GM19467 (cell line): Measurements from ENCODE around the gene STAB2.

Source experiments
- ATAC-seq: cut with Tn5 transposase; IDR thresholded peaks from one replicate; pipeline ENCODE4 v1.9.1; 2021; ENCODE audit warnings: mild to moderate bottlenecking, moderate library complexity; ENCODE audit not compliant: unreplicated experiment

Gene STAB2

GRCh38 chr12:103586132-103586531 lies 941 bp upstream of the STAB2 start:
- no peak for ATAC-seq

- ATAC-seq = no peak
Measured at GRCh38 chr12:103588680-103589079, 1.6 kb downstream of the STAB2 start.

- ATAC-seq = no peak
Measured at GRCh38 chr12:103589517-103589916, 2.4 kb downstream of the STAB2 start.

- ATAC-seq = no peak
Measured at GRCh38 chr12:103590271-103590670, 3.2 kb downstream of the STAB2 start.

GRCh38 chr12:103596981-103597380 lies 9.9 kb downstream of the STAB2 start:
- ATAC-seq = no peak

DNA sequence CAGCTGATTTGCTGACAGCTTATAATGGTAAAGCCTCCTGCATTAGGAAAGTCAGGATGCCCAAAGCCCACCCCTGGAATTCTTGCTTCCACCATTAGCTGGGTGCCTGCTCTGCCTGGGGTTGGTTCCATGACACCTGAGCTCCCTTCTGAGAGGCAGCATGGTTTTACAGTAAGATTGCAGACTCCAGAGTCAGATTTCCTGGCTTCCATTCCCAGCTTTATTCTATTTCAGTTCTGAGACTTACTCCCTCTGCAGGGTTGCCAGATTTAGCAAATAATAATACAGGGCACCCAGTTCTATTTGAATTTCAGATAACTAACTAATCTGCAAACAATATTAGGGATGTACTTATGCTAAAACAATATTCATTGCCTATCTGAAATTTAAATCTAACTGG lies 12.2 kb downstream of the STAB2 start:
- no peak for ATAC-seq

- no peak for ATAC-seq
Measured at GRCh38 chr12:103600967-103601728, 14.1 kb downstream of the STAB2 start.

- ATAC-seq = no peak
Measured at GRCh38 chr12:103620395-103620794, 33.3 kb downstream of the STAB2 start.

DNA sequence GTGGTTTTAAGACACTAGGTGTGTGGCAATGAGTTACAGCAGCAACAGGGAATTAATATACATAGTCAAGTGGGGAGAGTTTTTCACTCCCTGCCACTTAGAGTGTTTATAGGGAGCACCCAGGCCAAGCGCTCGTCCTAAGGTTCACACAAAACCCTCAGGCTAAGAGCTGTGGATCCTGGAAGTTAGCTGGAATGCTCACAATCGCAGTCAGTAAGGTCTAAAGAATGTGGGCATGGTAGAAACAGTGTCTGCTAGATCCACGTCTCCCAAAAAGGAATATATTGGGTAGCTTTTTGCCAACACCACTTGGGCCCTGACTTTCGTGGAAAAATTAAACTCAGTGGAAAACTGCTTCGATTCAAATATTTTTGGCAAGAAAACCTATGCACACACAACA lies 36.6 kb downstream of the STAB2 start:
- ATAC-seq = no peak

- no peak for ATAC-seq
Measured at GRCh38 chr12:103626498-103626897, 39.4 kb downstream of the STAB2 start.

- ATAC-seq = no peak
Measured at GRCh38 chr12:103627189-103627855, 40.2 kb downstream of the STAB2 start.

GRCh38 chr12:103632554-103633216 lies 45.6 kb downstream of the STAB2 start:
- peak; percentile 66 for ATAC-seq

DNA sequence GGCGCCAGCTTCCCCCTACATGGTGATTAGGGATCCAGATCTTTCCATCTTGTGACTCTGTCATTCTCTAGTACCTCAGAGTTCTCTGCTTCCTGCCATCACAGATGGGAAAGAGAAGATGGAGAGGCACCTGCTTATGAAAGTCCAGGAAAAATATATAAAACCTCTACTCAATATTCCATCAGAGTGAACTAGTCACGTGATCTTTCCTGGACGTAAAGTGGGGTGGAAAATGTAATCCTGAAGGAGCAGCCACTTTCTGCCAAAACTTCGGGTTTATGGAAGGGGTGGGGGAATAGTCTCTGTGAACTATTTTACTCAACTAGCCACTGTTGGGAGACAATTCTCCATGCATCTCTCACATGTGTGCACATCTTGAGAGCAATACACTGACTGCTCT lies 47.7 kb downstream of the STAB2 start:
- no peak for ATAC-seq

GRCh38 chr12:103635419-103635818 lies 48.3 kb downstream of the STAB2 start:
- no peak for ATAC-seq

GRCh38 chr12:103637021-103637420 lies 49.9 kb downstream of the STAB2 start:
- ATAC-seq = no peak

- ATAC-seq = no peak
Measured at GRCh38 chr12:103637429-103637828, 50.4 kb downstream of the STAB2 start.

DNA sequence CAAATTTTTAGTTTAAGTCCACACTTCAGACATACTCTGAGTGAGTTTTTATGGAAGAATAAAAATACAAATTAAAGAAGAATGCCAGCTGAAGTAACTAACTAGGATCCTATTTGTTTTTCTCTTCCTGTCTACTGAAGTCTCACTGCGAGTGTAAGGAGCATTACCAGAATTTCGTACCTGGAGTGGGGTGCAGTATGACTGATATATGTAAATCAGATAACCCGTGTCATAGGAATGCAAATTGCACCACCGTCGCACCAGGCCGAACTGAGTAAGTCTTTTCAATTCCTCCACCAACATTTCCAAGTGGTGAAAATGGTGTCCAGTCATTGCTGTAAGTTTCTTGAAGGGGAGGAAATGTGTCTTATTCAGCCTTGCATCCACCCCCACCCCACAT lies 52.9 kb downstream of the STAB2 start:
- ATAC-seq = no peak

DNA sequence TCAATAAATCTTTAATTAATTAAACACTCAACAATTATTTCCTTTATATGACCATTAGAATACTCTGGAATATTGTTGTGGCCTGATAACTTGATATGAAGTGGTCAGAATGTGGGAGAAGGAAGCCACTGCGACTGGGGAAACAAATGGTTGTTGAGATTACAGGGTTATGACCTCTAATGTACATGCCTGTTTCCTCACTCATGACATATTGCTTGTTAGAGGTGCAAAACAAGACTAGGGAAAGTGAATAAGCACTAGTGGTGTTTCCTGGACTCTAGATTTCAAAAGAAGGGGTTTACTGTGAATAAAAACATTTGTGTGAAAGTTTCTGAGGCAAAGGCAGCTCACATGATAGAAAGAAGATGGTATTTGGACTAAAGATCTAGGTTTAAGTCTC lies 53.3 kb downstream of the STAB2 start:
- ATAC-seq = no peak

GRCh38 chr12:103640831-103641230 lies 53.8 kb downstream of the STAB2 start:
- no peak for ATAC-seq

- no peak for ATAC-seq
Measured at GRCh38 chr12:103642240-103642864, 55.3 kb downstream of the STAB2 start.

GRCh38 chr12:103645202-103645601 lies 58.1 kb downstream of the STAB2 start:
- ATAC-seq = no peak

DNA sequence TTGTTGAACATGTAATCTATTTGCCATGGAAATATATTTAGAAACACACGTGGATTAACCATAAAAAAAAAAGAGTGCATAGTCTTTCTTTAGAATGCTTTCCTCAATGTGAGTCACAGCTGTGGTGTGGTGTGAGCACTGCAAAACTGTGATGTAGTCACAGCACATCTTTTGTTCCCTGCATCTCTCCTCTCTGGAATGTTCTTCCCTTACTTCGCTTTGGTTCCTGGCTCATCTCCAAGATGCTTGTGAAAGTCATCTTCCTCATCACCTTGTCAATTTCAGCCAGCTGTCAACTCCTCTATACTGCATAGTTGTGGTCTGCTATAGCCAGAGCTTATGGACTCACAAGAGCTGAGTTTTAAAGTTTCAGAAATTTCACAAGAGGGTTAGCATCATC lies 60.2 kb downstream of the STAB2 start:
- ATAC-seq = no peak
